PFSK-1 (cell line): ENCODE measurements around the gene SPPL2C.

ENCODE experiments used
- FOXP2 ChIP-seq: optimal IDR thresholded peaks from 2 replicates; pipeline ENCODE3; 2011; ENCODE audit warnings: borderline replicate concordance, control low read depth, inconsistent platforms; ENCODE audit not compliant: insufficient read depth; ENCODE audit errors: extremely low read length, extremely low read depth
- POLR2AphosphoS5 ChIP-seq: IDR thresholded peaks from 2 replicates; pipeline ENCODE4 v1.6.1; 2012; ENCODE audit warnings: low read depth, mild to moderate bottlenecking, control low read depth, low read length, moderate library complexity
- SIN3A ChIP-seq: IDR thresholded peaks from 2 replicates; pipeline ENCODE4 v1.6.1; 2012; ENCODE audit warnings: mild to moderate bottlenecking, low read length, moderate library complexity, borderline replicate concordance; ENCODE audit not compliant: insufficient read depth
- TAF1 ChIP-seq: IDR thresholded peaks from 2 replicates; pipeline ENCODE4 v1.6.1; 2012; ENCODE audit warnings: low read length, control low read depth, borderline replicate concordance; ENCODE audit not compliant: insufficient read depth
- TF ChIP-seq, protein P1 (sequence below), 2 experiments: IDR thresholded peaks; 2 replicates each; pipeline versions ENCODE4 v1.6.1 to v1.8.0; 2011 to 2012; ENCODE audit warnings: low read depth in 2 of 2, low read length in 2 of 2, control low read depth in 1 of 2, inconsistent platforms in 1 of 2, mild to moderate bottlenecking in 1 of 2, moderate library complexity in 1 of 2; ENCODE audit not compliant: insufficient read depth in 1 of 2

The SPPL2C gene

GRCh38 chr17:45818041-45818440 lies 26.6 kb upstream of the SPPL2C start:
- TF ChIP-seq TAF1 (no peak), POLR2AphosphoS5 (no peak), SIN3A (no peak), FOXP2 (no peak)
- TF ChIP-seq, protein P1, sequence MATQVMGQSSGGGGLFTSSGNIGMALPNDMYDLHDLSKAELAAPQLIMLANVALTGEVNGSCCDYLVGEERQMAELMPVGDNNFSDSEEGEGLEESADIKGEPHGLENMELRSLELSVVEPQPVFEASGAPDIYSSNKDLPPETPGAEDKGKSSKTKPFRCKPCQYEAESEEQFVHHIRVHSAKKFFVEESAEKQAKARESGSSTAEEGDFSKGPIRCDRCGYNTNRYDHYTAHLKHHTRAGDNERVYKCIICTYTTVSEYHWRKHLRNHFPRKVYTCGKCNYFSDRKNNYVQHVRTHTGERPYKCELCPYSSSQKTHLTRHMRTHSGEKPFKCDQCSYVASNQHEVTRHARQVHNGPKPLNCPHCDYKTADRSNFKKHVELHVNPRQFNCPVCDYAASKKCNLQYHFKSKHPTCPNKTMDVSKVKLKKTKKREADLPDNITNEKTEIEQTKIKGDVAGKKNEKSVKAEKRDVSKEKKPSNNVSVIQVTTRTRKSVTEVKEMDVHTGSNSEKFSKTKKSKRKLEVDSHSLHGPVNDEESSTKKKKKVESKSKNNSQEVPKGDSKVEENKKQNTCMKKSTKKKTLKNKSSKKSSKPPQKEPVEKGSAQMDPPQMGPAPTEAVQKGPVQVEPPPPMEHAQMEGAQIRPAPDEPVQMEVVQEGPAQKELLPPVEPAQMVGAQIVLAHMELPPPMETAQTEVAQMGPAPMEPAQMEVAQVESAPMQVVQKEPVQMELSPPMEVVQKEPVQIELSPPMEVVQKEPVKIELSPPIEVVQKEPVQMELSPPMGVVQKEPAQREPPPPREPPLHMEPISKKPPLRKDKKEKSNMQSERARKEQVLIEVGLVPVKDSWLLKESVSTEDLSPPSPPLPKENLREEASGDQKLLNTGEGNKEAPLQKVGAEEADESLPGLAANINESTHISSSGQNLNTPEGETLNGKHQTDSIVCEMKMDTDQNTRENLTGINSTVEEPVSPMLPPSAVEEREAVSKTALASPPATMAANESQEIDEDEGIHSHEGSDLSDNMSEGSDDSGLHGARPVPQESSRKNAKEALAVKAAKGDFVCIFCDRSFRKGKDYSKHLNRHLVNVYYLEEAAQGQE (IDR thresholded peaks at IDR 0.05; ENCODE audit: insufficient read depth in 1 of 2, low read depth in 2 of 2, low read length in 2 of 2), result no peak

GRCh38 chr17:45818699-45819098 lies 26.0 kb upstream of the SPPL2C start:
- TF ChIP-seq POLR2AphosphoS5, result no peak
- TF ChIP-seq SIN3A, result no peak
- TF ChIP-seq, protein P1 (IDR thresholded peaks at IDR 0.05; ENCODE audit: insufficient read depth in 1 of 2, low read depth in 2 of 2, low read length in 2 of 2), result no peak
- TF ChIP-seq TAF1, result no peak
- no peak for TF ChIP-seq FOXP2

GRCh38 chr17:45819632-45820031 lies 25.0 kb upstream of the SPPL2C start:
- TF ChIP-seq, protein P1 (IDR thresholded peaks at IDR 0.05; ENCODE audit: insufficient read depth in 1 of 2, low read depth in 2 of 2, low read length in 2 of 2), result no peak
- TF ChIP-seq POLR2AphosphoS5 (no peak), TAF1 (no peak), FOXP2 (no peak), SIN3A (no peak)

DNA sequence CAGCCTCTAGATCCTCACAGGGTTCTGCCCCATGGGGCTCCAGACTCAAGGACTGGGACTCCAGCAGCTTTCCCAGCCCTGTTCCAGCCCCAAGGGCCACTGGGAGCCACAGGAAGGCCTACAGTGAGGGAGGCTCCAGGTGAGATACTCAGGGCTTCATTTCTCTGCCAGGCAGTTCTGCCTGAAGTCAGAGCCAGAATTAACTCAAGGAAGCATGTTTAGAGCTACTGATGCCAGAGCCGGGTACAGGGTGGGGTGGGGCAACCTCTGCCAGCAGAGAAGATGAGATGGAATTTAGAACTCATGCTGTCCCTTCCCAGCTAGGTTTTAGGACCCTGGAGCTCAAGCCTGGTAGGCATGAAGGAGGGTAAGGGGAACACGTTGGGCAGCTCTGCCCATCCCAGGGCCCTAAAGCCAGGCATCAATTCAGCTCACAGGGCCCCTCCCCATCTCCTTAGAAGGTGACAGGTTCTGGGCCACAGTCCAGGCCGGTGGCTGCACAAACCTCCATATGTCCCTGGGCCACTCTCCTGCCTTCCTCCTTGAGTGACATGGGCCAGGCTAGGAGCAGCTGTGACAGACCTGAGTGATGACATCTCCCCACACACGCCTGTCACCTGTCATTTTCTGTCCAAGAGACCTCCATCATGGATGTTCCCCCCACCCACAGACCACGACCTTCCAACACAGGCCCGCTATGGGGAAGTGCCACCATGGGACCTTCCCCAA lies 24.5 kb upstream of the SPPL2C start:
- TF ChIP-seq SIN3A (no peak), POLR2AphosphoS5 (no peak)
- TF ChIP-seq, protein P1 (IDR thresholded peaks at IDR 0.05; ENCODE audit: insufficient read depth in 1 of 2, low read depth in 2 of 2, low read length in 2 of 2), result no peak

DNA sequence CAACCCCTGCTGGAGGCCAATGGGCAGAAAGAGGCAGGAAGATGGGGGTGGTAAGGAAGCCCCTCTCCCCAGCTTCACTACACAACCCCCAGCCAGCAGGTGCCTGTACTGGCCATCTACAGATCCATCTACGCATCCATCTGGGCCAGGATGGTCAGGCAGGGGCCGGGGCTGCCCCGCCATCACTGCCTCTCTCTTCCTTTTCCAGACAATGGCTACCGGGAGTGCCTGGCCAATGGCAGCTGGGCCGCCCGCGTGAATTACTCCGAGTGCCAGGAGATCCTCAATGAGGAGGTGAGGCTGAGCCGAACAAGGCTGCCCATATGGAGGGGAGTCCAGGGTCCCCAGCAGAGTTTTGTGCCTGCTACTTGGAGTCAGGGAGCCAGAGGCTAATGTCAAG lies 23.5 kb upstream of the SPPL2C start:
- no peak for TF ChIP-seq SIN3A
- TF ChIP-seq POLR2AphosphoS5, result no peak
- no peak for TF ChIP-seq TAF1
- TF ChIP-seq, protein P1 (IDR thresholded peaks at IDR 0.05; ENCODE audit: insufficient read depth in 1 of 2, low read depth in 2 of 2, low read length in 2 of 2), result no peak
- no peak for TF ChIP-seq FOXP2
